Activated CD8-positive, alpha-beta memory T cell treated with anti-CD3 and anti-CD28 coated beads, Interleukin-2, amount 50 U/mL, for 4 hours (primary cell): ENCODE results near the gene SLC25A26.

Experiments used
- DNase-seq: peaks from one replicate; pipeline ENCODE4 v3.0.0-alpha.2; 2020

SLC25A26 gene

DNA sequence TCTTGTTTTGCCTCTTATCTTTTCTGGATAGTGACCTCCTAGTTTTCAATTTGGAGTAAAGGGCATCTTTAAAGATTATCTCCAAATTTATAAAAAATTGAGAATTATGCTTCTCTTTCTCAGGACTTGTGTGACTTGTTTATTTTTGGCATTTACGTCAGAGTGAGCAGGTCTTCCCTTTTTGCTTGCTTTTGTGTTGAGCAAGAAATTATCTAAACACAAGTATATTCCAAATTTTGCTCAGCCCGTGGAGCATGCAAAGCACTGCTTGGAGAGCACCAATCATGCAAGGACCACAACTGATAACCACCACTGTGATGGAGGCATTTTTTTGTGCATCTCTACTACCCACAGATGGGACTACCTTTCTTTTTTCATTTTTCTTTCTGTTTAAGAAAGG lies 7.1 kb downstream of the SLC25A26 start:
- no peak for DNase-seq

DNA sequence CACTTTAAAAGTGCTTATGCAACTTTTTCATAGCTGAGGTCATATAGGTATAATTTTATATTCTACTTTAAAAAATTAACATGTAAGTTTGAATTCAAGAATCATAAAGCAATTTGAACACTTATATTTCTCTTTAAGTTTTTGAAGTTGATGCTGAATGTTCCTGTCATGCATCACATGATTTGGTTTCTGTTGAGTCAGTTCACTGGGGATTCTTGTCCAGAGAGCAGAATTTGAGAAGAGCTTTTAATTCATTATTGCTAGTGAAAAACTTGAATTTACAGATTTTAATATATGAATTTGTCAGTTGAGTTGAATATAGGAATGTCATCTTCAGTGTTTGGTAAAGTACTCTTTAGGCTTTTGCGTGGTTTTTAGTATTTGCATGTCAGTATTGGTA lies 7.9 kb downstream of the SLC25A26 start:
- no peak for DNase-seq

DNA sequence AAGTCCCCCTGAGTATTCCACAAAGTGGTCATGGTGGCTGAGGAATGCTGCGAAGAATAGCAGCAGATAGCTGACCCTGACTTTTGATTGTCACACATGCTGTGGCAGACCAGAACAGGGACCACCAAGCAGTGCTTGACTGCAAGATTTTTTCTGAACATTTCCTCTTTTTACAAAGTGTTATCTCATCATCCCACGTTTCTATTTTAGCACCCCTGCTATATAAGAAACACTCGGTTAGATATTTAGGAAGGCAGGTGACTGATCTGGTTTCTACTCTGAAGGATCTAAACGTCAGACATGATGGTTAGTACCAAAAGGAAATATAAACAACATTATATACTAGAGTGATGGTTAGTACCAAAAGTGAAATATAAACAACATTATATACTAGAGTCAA lies 9.1 kb downstream of the SLC25A26 start:
- DNase-seq = no peak

DNA sequence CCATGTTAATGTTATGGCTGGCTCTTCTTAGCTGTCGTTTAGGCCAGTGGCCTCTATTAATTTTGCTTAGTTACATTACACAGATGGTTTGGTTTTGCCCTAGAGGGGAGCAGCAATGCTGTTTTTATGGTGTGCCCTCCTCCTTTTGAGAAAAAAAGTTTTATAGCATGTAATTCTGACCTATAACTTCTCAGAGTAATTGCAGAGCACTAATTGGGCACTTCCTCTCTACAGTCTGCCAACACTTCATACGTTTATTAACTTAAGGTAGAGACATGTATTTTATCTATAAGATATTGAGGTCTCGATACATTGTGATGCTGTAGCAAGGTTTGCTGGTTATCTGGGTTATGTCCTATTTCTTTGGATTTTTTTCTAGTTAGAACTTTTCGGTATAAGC lies 12.2 kb downstream of the SLC25A26 start:
- DNase-seq = no peak

DNA sequence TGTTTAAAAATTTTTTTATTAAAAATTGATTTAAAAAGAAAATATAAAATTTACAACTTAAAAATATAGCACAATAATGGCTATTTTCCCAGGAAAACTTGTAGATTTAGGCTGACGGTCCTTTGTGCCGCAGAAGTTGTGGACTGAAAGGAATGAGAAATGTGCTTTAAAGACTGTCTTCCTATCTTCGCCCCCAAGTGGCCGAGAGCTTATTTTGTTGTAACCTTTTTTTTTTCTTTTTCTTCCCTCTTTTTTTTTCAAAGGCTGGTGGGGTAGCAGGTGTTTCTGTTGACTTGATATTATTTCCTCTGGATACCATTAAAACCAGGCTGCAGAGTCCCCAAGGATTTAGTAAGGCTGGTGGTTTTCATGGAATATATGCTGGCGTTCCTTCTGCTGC lies 15.5 kb downstream of the SLC25A26 start:
- DNase-seq = no peak

DNA sequence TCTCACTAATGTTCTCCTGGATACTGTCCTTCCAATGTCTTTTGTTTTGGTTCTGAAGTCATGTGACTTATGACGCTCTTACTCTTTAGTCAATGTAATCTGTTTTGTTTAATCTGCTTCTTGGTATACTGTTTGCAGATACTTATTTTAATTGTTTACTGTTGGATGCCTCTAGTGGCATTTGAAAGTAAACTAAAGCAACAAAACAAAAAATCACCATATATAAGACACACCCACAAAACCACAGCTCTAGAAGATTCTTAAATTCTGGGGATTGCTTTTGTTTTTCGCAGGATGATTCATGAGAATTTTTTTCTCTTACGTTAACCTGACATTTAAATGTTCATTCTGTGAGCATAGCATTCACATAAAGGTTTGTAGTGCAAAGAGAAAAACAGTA lies 16.8 kb downstream of the SLC25A26 start:
- DNase-seq = no peak

DNA sequence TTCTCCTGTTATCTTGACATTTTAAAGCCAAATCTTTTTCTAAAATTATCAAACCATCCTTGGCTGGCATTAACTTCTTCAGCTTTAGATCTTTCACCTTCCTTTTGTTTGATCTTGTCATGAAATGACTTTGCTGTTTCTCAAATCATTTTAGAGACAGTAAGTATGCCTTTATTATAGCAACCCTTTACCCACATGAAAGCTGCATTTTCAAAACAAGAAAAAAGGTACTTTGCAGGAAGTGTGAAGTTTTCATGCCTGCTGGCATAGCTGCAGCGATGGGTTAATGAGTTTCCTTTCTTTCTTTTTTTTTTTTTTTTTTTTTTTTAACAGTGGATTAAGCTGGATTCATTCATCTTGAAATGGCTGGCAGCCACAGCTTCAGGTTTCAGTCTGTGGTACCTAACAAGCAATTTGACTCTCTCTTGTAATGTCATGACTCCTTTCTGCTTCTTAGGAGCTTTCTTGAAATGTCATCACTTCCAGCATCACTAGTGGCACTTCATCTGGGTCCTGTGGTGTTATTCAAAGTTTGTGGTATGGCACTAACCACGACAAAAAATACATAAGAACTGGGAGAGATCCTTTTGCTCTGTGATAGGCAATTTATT lies 18.8 kb downstream of the SLC25A26 start:
- DNase-seq = no peak

DNA sequence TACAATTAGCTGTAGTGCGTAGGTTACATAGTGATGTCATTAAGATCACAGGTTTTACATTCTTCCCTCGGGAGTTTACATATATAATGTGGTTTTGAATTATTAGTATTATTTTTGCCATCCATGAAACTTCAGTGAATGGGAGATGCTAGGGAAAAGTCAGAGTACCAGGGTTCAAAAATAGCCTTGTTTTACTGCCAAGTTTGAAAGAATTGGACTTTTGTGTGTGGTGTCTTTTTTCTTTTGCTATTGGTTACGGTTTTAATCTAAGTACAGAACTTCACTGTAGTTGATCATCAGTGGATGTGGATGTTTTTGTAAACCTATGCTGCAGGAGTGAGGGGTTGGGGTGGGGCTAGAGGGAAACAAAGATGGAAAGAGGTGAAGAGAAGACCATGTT lies 20.7 kb downstream of the SLC25A26 start:
- DNase-seq = no peak

DNA sequence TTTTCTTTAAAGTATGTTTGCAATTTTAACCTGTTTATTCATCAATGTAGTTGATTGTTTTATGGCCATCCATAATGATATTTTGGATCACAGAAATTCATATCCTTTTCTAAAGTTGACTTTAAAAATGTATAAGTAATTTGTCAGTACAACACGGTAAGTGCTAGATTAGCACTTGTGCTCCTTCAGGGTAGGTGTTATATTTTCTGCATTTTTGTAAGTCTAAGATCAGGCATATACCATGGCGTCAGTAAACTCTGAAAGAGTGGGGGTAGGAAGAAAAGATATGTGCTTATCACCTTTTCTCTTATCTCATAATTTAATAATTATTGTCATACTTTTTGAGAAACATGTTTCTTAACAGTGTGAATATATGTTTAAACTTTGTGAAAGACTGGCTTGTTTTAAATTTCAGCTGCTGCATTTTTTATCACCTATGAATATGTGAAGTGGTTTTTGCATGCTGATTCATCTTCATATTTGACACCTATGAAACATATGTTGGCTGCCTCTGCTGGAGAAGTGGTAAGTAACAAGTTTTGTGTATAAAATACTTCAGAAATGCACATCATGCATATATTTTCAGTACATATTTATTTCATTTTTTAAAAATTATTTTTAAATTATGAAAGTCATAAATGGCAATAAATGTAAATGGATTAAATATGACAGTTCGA lies 22.1 kb downstream of the SLC25A26 start:
- DNase-seq = no peak

DNA sequence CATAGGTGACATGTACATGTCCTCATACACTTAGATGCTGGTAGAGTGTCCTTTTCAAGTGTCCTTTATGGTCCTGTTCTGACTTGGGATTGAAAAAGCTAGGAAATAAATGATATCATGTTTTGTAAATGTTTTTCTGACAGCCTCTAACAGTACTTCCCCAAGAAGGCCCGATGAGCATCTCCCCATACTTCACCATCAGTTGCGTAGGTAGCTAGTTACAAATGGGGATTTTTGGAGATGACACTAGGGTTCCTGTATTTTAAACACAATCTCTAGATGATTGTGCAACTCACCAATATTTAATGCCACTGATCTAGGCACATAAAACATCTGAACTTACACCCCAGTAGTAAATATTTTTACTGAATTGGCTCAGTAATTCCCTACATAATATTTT lies 27.8 kb downstream of the SLC25A26 start:
- DNase-seq = no peak

DNA sequence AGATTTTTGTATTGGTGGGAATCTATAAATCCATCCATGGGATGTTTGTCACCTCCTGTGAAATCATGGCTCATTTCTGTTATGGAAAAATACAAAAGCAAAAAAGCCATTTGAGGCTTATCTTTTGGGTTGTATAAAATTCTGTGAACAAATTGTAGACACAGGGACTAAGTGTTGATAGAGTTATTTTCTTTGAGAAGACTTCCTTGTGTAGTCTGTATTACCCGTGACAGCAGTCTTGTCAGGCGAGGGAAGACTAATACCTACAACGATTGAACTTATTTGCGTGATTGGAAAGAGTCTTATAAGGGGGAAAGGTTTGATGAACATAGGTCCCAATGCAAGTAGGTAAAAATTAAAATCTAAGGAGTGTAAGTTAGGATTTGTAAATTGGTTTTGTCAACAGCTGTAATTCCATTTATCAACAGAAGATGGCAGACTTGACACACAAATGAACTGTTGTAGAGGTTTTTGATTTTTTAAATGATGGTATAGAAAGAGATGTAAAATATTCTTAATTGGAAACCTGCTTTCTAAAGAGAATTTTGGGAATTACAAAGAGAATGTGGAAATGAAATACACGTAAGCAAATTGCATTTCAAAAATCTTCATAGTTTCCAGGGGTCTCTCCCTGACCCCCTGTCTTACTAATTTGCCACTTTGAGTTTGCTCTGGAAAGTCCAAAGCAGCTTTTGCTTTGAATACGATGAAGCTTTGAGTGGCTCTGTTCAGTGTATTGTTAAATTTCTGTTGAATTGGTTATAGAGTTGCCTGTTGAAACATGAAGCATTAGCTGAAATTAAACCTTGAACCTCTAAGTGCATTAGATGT lies 33.2 kb downstream of the SLC25A26 start:
- DNase-seq = no peak

DNA sequence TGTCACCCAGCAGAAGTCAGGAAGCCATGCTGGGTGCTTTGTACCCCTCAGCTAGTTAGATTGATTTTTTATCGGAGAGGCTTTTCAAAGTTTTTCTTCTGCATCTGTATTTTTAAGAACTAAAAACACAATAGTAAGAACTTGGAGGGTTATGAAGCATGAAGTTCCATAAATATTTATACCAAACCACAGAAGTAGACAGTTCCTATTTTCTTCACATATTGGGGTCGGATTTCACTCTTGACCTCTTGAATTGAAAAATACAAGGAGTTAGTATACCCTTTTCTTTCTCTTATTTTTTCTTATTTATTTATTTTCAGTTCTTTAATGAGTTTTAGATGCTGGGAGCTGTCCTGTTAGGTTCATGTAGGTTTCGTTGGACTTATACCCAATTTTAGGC lies 35.1 kb downstream of the SLC25A26 start:
- no peak for DNase-seq

DNA sequence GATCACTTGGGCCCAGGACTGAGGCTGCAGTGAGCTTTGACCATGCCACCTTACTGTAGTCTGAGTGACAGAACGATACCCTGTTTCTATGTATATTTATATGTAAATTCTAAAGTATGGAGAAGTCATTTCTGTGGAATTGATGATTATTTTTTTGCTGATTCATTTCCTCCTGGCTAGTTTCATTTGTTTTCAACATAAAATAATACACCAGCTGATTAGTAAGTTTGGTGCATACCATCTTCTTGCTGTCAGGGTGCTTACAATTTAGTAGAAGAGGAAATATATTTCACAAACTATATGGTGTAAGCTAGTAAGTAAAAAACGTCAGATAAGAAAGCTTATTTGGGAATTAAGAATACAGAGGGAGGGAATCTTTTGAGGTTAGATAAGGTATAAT lies 36.0 kb downstream of the SLC25A26 start:
- no peak for DNase-seq

DNA sequence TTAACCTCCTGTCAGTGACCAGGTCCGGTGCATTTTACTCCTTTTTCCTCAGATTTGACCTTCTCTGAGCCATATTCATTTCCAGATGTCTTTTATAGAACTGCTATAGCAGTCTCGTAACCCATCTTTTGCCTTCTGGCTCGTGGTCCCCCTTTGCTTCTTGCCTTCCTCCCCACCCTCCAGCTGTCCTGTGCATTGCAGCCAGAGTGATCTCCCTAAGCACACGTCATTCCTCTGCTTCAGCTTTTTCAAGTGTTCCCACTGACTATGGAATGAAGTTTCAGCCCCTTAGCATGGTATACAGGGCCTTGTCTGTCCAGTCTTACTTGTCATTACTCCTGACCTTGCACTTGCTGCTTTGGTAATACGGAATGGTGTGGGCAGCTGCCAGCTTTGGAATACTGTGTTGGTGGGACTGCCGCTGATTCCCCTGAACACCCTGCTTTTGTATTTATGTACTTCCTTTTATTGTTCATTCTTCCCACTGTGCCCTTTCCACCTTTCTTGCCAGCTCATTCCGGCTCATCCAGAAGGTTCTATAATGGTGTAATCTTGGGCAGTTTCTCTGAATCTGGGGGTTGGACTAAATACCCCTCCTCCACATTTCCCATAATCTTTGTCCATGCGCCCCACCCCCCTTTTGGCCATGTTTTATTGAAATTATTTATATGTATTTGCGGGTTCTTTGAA lies 38.9 kb downstream of the SLC25A26 start:
- no peak for DNase-seq

DNA sequence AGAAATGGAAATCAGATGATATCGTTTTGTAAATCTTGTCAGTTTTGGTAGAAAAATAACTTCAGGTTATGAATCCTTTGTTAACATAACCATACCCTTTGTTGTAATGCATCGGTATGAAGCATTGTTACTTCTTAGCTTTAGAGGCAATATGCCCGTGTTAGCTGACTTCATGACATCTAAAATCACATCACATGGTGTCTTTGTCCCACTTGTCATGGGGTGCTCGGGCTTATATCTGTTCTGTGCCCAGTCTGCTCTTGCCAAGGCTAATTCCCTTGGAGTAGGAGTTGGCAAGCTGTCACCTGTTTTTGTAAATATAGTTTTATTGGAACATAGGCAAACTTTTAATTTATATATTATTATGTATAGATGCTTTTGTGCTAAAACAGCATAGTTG lies 39.6 kb downstream of the SLC25A26 start:
- no peak for DNase-seq

DNA sequence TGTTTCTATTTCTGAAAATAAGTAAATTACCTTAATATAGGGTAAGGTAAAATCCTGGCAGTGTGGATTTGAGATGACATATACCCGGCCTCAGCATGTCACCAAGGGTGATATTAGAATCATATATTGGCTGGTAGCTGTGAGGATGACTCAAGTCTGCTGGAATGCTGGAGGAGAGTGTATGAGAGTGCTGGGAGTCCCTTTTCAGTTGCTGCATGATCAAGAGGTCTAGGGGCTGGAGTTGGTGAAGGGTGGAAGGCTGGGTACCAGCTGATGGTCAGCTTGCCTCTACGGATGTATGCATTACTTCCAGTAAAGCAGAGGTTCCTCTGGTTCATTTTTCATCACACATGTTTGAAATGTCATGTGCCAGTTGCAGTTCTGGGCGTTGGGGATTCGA lies 40.6 kb downstream of the SLC25A26 start:
- DNase-seq = no peak

DNA sequence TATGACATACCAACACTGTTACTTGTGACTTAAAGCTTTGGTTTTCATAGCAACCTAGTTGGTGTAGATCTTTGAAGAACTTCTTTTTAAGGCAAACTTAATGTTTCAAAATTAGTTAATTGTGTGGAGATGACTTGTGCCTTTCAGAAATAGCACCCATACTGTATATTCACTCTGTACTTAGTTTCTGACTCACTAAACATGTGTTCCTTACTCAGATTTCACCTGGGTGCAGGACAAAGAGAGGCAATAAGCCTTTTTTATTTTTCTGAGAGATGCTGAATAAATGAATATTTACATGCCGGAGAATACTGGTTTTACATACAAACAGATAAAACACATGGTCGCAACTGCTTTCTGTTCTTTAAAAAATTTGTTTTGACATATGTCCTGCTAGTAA lies 44.8 kb downstream of the SLC25A26 start:
- DNase-seq = no peak

DNA sequence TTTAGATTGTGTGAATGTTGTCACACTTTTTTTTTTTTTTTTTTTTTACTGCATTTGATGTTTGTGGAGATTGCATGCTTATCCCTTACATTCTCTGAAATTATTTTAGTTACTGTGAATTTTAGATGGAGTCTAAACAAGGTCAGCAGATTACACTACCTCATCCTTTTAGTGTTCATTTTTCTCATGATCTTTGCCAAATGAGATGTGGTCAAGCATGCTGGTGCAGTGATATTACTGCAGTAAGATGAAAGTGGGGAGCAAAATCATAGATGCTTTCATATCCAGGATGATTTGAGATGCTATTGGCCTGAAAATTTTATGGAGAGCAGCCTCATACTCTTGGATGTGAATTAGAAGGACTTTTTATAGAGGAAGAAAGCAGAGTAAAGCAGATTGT lies 45.8 kb downstream of the SLC25A26 start:
- no peak for DNase-seq

DNA sequence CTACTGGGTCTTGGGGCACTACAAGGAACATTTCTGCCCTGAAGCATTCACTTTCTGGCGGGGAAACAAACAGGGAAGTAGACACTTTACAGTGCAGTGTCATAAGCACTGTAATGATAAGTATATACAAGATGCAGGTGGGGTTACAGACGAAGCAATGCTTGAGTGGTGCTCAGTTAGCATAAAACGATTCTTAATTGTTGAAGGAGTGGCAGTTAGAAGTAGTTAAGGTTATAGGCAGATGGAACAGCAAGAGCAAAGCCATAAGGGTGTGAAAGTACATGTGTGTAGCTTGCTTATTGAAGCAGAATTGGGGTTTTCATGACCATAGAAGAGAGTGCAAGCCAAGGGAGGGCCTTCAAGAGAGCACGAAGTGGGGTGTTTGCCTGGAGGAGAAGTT lies 46.2 kb downstream of the SLC25A26 start:
- DNase-seq = no peak

DNA sequence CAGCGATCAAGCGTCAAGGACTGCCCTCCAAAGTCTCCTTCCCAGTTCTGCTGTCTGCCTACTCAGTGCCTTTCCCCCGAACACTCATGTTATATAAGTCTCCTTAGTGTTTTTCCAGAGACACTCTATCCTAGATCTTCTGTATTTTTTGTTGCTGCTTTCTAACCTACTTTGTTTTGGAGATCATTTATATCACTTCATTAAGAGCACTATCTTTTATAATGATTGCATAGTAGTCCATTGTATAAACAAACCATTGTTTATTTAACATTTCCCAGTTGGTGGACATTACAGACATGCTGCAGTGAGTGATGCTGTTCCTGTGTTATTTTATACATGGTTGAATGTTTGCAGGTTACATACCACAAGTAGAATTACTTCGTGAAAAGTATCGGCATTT lies 47.1 kb downstream of the SLC25A26 start:
- DNase-seq = no peak

DNA sequence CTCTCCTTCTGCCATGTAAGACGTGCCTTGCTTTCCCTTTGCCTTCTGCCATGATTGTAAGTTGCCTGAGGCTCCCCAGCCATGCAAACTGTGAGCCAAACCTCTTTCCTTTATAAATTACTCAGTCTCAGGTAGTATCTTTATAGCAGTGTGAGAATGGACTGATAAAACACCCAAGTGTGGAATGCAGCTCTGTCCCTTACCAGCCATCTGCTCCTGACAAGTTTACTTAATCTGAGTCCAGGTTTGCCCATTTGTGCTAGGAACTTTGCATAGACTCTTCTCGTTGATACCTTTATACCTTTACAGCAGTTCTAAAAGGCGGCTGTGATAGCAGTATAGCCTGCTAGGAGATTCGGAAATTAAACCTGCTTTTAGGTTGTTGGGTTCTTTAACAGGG lies 48.1 kb downstream of the SLC25A26 start:
- no peak for DNase-seq

DNA sequence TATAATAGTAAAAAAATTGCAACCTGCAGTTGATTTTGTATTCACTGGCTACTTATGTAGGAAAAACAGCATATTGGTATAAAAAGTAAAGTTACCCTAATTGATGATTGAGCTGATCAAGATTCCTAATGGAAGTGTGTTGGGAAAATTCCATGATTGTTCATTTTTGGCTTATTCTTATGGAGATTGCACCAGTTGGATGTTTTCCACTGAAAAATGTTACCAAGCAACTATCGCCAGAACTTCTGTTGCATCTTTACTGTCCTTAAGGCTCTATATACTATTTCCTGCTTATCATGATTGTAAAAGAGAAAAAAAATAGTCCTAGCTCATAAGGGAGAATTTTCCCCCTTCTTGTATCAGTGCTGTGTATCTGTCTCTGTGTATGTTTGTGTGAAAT lies 48.6 kb downstream of the SLC25A26 start:
- no peak for DNase-seq

DNA sequence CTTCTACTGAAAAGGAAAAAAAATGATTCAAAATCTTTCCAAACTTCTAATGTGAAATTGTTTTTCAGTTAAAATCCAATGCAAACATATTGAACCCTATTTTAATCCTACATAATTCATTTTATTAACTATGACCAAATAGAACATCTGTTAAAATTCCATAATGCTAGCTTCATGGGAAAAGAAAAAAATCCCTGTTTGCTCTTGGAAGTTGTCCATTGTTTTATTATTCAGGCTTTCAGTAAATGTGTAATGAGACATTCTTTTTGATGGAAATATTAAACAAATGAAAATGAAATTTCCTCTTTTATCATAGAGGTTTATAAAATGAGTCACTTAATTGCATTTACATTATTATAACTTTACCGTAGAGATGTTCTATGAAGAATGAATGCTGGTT lies 49.5 kb downstream of the SLC25A26 start:
- no peak for DNase-seq

DNA sequence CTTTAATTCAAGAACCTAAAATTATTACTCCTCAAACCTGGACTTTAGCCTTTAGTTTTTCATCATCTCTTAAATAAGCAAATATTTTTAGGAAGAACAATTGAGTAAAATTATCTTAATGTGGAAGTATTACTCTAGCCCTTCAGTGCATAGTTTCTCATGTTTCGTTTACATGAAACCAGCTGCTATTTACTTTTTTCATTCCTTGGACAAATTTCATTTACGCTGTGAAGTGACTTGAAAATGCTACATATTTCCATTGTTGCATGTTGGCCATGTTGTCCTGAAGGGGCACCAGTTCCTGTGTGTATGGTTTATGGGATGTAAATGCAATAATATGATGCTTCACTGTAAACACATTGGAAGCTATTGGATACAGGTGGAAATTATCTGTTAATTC lies 49.9 kb downstream of the SLC25A26 start:
- no peak for DNase-seq
